Kasumi-1 (cell line): ENCODE results near the gene FGD2.
A peak's percentile ranks its signal among the peaks of the same experiment; 100 is the strongest.
"Not testable (repeated sequence)": the region's sequence is repeated elsewhere in the genome, so short reads cannot be mapped to it uniquely, and the experiment has no call there.

ENCODE experiments used
- DNase-seq, 2 experiments: peaks; one replicate each; lab custom pipeline; 2025; lab: John Stamatoyannopoulos, UW

The FGD2 gene

GRCh38 chr6:37039958-37040357 is 34.5 kb downstream of the FGD2 start:
- DNase-seq = no peak

GRCh38 chr6:37041521-37041920 is 36.1 kb downstream of the FGD2 start:
- no peak for DNase-seq

- no peak for DNase-seq
Measured at GRCh38 chr6:37042150-37042549, 36.7 kb downstream of the FGD2 start.

- not testable (repeated sequence) for DNase-seq
Measured at GRCh38 chr6:37043091-37043490, 37.6 kb downstream of the FGD2 start.

- no peak for DNase-seq
Measured at GRCh38 chr6:37047346-37047688, 41.9 kb downstream of the FGD2 start.

GRCh38 chr6:37047689-37048402 is 42.4 kb downstream of the FGD2 start:
- DNase-seq = peak; percentile 40 to 45

GRCh38 chr6:37048403-37048850 is 43.0 kb downstream of the FGD2 start:
- no peak for DNase-seq

GRCh38 chr6:37048851-37049757 is 43.6 kb downstream of the FGD2 start:
- no peak for DNase-seq

GRCh38 chr6:37049758-37050044 is 44.2 kb downstream of the FGD2 start:
- DNase-seq = no peak

GRCh38 chr6:37050045-37050853 is 44.8 kb downstream of the FGD2 start:
- DNase-seq = peak; percentile 96

- no peak for DNase-seq
Measured at GRCh38 chr6:37050854-37051137, 45.3 kb downstream of the FGD2 start.

- peak; percentile 58 to 60 for DNase-seq
Measured at GRCh38 chr6:37051138-37052026, 45.9 kb downstream of the FGD2 start.

GRCh38 chr6:37052027-37052628 is 46.7 kb downstream of the FGD2 start:
- DNase-seq = no peak

GRCh38 chr6:37053683-37054082 is 48.2 kb downstream of the FGD2 start:
- no peak for DNase-seq

GRCh38 chr6:37054171-37054570 is 48.7 kb downstream of the FGD2 start:
- no peak for DNase-seq

- DNase-seq = no peak
Measured at GRCh38 chr6:37054580-37054979, 49.1 kb downstream of the FGD2 start.

GRCh38 chr6:37056112-37056403 is 50.6 kb downstream of the FGD2 start:
- DNase-seq = no peak

GRCh38 chr6:37056439-37057127 is 51.1 kb downstream of the FGD2 start:
- no peak for DNase-seq

- DNase-seq = no peak
Measured at GRCh38 chr6:37057128-37057471, 51.6 kb downstream of the FGD2 start.

- no peak for DNase-seq
Measured at GRCh38 chr6:37057678-37058077, 52.2 kb downstream of the FGD2 start.

- no peak for DNase-seq
Measured at GRCh38 chr6:37058084-37058586, 52.7 kb downstream of the FGD2 start.
